Astrocyte (in vitro differentiated cells and primary cell): ENCODE measurements around the gene SFT2D3.

Experiments used
- EZH2 ChIP-seq: IDR thresholded peaks from 2 replicates; pipeline ENCODE4 v1.6.1; 2012; ENCODE audit warnings: mild to moderate bottlenecking, low read length, inconsistent platforms; ENCODE audit not compliant: insufficient read depth
- TF ChIP-seq, protein P1 (sequence below): IDR thresholded peaks from 2 replicates; pipeline ENCODE4 v1.5.1; 2011; ENCODE audit warnings: low read depth, mild to moderate bottlenecking, inconsistent platforms, low read length, moderate library complexity; ENCODE audit not compliant: insufficient read depth

DNA sequence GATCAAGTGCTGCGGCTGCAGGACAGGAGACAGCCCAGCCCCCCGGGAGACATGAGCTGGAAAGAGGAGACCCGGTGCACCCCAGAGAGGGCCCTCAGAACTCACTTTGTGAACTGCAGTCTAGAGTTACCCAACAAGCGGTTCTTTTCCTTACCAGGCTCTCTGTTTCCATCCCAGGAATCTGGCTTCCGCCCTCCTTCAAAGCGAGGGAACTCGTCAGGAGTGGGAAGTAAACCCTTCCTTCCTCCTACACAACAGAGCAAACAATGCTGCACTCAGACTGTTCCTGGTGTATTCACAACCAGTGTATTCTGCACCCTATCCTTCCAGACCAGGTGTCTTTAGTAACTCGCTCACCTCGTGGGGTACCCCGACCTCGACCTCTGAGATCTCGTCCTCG is 8.0 kb downstream of the SFT2D3 start:
- TF ChIP-seq, protein P1, sequence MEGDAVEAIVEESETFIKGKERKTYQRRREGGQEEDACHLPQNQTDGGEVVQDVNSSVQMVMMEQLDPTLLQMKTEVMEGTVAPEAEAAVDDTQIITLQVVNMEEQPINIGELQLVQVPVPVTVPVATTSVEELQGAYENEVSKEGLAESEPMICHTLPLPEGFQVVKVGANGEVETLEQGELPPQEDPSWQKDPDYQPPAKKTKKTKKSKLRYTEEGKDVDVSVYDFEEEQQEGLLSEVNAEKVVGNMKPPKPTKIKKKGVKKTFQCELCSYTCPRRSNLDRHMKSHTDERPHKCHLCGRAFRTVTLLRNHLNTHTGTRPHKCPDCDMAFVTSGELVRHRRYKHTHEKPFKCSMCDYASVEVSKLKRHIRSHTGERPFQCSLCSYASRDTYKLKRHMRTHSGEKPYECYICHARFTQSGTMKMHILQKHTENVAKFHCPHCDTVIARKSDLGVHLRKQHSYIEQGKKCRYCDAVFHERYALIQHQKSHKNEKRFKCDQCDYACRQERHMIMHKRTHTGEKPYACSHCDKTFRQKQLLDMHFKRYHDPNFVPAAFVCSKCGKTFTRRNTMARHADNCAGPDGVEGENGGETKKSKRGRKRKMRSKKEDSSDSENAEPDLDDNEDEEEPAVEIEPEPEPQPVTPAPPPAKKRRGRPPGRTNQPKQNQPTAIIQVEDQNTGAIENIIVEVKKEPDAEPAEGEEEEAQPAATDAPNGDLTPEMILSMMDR: no peak
- TF ChIP-seq EZH2: no peak
